Progenitor cell of endocrine pancreas (in vitro differentiated cells): ENCODE measurements around the gene FGD6. TPM values are rescaled to one million over a fixed set of nuclear protein-coding genes. Genes with fewer than 3 reads are reported as not detected.
A peak's percentile ranks its signal among the peaks of the same experiment; 100 is the strongest.

Experiments
- DNase-seq: peaks from one replicate; pipeline ENCODE4 v3.0.0; 2021; ENCODE audit warnings: low spot score; ENCODE audit not compliant: unreplicated experiment
- H3K27ac Mint-ChIP-seq: 2 replicates; pipeline ENCODE4 v1.8.0; 2021; ENCODE audit warnings: mild to moderate bottlenecking, moderate library complexity, mixed read lengths
- H3K27me3 Mint-ChIP-seq: 2 replicates; pipeline ENCODE4 v1.8.0; 2021; ENCODE audit warnings: mixed read lengths
- H3K36me3 Mint-ChIP-seq: 2 replicates; pipeline ENCODE4 v1.8.0; 2022; ENCODE audit warnings: mixed read lengths; ENCODE audit not compliant: insufficient read depth
- H3K4me1 Mint-ChIP-seq: 2 replicates; pipeline ENCODE4 v1.8.0; 2021; ENCODE audit warnings: low read depth, mixed read lengths
- H3K4me3 Mint-ChIP-seq: 2 replicates; pipeline ENCODE4 v1.8.0; 2021; ENCODE audit warnings: low read depth, mild to moderate bottlenecking, moderate library complexity, mixed read lengths
- H3K9me3 Mint-ChIP-seq: 2 replicates; pipeline ENCODE4 v1.8.0; 2021; ENCODE audit warnings: low read depth, mixed read lengths
- total RNA-seq: library from RNA; stranded (reverse); gene quantifications from 2 replicates; pipeline ENCODE4 v1.2.1, GENCODE V29; 2021
- TF ChIP-seq, protein P1 (sequence below): fragments of 200-600 bp; sonication (generic); IDR thresholded peaks from one replicate; pipeline ENCODE4 v1.5.0; 2021; ENCODE audit warnings: antibody characterized with exemption, mild to moderate bottlenecking; ENCODE audit not compliant: unreplicated experiment

FGD6 gene
- total RNA-seq, 1 donor from 2014 or later: 68.2 TPM

DNA sequence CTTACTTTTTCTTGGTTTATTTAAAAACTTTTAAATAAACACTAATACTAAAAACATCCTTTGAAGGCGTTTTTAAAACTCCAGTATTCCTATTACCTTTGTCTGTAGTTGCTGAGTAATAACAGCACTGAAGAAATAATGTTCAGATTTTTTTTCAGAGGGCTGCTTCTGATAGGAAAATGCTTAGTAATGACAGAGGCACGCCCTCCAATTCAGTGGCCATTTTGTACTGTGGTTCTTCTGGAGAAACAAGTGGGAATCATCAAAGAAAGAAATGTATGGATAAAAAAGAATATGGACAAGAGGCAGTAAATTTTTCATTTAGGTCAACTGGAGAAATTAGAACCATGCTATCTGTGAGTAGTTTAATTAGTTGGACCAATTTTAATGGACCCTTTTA, 13.9 kb upstream of the FGD6 start:
- DNase-seq: no peak
- Mint-ChIP-seq H3K27ac (no peak overlapping the region), H3K4me1 (peaks cover 16% of the 10 kb centered on the region), H3K36me3 (peaks cover 15% of the 10 kb centered on the region), H3K27me3 (no peaks in the 10 kb centered on the region), H3K4me3 (no peak overlapping the region), H3K9me3 (peaks cover 3% of the 10 kb centered on the region)
- TF ChIP-seq, protein P1, sequence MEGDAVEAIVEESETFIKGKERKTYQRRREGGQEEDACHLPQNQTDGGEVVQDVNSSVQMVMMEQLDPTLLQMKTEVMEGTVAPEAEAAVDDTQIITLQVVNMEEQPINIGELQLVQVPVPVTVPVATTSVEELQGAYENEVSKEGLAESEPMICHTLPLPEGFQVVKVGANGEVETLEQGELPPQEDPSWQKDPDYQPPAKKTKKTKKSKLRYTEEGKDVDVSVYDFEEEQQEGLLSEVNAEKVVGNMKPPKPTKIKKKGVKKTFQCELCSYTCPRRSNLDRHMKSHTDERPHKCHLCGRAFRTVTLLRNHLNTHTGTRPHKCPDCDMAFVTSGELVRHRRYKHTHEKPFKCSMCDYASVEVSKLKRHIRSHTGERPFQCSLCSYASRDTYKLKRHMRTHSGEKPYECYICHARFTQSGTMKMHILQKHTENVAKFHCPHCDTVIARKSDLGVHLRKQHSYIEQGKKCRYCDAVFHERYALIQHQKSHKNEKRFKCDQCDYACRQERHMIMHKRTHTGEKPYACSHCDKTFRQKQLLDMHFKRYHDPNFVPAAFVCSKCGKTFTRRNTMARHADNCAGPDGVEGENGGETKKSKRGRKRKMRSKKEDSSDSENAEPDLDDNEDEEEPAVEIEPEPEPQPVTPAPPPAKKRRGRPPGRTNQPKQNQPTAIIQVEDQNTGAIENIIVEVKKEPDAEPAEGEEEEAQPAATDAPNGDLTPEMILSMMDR: no peak

DNA sequence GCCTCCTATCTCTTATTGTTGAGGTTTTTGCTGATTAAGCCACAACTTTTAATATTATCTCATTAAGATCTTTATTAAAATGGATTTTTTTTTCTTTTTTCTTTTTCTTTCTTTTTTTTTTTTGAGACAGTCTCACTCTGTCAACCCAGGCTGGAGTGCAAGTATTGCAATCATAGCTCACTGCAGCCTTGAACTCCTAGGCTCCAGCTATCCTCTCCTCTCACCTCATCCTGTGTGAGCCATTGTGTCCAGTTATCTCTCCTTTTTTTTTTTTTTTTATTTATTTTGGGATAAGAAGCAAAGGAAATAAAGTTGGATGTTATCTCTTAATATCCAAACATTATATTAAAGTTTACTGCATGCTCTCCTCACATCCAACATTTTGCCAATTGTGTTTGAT, 13.0 kb upstream of the FGD6 start:
- peak overlapping the region; percentile 45 for H3K27ac Mint-ChIP-seq
- no peak overlapping the region for H3K4me3 Mint-ChIP-seq
- peaks cover 3% of the 10 kb centered on the region for H3K9me3 Mint-ChIP-seq
- peaks cover 16% of the 10 kb centered on the region for H3K4me1 Mint-ChIP-seq
- DNase-seq: no peak
- TF ChIP-seq, protein P1: no peak
- H3K27me3 Mint-ChIP-seq: no peaks in the 10 kb centered on the region
- peaks cover 13% of the 10 kb centered on the region for H3K36me3 Mint-ChIP-seq

DNA sequence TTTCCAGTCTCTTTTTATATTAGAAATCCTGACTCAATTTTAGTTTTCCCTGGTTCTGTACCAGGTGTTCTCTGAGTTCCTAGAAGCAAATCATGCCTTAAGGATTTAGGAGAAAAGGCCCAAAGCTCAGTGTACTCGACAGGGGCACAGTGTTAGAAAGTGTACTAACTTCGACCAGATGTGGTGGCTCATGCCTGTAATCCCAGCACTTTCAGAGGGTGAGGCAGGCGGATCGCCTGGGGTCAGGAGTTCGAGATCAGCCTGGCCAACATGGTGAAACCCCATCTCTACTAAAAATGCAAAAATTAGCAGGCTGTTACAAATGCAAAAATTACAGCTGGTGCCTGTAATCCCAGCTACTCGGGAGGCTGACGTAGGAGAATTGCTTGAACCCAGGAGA, 12.4 kb upstream of the FGD6 start:
- no peaks in the 10 kb centered on the region for H3K27me3 Mint-ChIP-seq
- no peak for DNase-seq
- H3K9me3 Mint-ChIP-seq: peaks cover 2% of the 10 kb centered on the region
- H3K27ac Mint-ChIP-seq: peak overlapping the region; percentile 78
- peaks cover 16% of the 10 kb centered on the region for H3K4me1 Mint-ChIP-seq
- TF ChIP-seq, protein P1: no peak
- H3K4me3 Mint-ChIP-seq: no peak overlapping the region
- peaks cover 17% of the 10 kb centered on the region for H3K36me3 Mint-ChIP-seq

DNA sequence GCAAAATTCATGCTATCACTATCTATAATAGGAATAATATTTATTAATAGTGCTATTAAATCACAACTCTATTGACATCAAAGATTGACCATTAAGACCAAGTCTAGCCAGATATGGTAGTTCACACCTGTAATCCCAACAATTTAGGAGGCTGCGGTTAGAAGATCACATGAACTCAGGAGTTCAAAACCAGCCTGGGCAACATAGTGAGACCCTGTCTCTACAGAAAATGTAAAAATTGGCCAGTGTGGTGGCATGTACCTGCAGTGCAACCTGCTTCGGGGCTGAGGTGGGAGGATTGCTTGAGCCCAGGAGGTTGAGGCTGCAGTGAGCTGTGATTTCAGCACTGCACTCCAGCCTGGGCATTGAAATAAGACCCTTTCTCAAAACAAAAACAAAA, 11.3 kb upstream of the FGD6 start:
- Mint-ChIP-seq H3K9me3 (no peaks in the 10 kb centered on the region), H3K4me3 (no peak overlapping the region), H3K4me1 (peaks cover 16% of the 10 kb centered on the region), H3K36me3 (peaks cover 21% of the 10 kb centered on the region), H3K27me3 (no peaks in the 10 kb centered on the region), H3K27ac (no peak overlapping the region)
- TF ChIP-seq, protein P1: no peak
- DNase-seq: no peak

DNA sequence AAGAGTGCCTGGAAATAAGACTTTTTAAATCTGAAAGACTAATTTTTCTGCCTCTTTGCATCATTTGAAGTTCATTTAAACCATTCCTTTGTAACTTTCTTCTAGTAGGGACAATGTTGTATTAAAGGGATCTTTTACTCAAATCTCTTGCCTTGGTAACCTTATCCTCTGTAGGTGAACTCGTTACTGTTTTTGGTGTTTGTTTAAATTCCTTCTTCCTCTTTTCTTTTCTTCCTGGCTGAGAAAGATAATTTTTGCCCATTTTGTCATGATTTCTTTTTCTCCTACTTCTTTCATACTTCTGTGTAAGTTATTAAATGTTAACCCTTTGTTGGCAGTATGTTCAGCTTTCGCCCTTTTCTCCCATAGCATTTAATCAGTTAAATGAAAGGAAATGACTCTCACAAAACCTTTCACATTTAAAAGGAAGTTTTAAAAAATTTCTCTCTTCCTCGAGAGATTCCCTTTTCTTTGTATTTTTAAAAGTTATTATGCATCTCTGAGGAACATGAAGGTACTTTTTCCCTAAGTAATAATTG, 10.6 kb upstream of the FGD6 start:
- H3K36me3 Mint-ChIP-seq: peaks cover 18% of the 10 kb centered on the region
- H3K4me1 Mint-ChIP-seq: peaks cover 16% of the 10 kb centered on the region
- no peak overlapping the region for H3K27ac Mint-ChIP-seq
- H3K4me3 Mint-ChIP-seq: no peak overlapping the region
- H3K27me3 Mint-ChIP-seq: no peaks in the 10 kb centered on the region
- TF ChIP-seq, protein P1: no peak
- no peak for DNase-seq
- H3K9me3 Mint-ChIP-seq: no peaks in the 10 kb centered on the region
